ENCODE measurements around the gene ID1.

Gene ID1

GRCh38 chr20:31564284-31564683, 40.8 kb upstream of the ID1 start:
- no peak overlapping the region for H3K4me3 ChIP-seq (ENCODE audit: low read depth, low read length)
- TF ChIP-seq CTCF (IDR thresholded peaks at IDR 0.05; ENCODE audit: insufficient read depth, low read length, missing control alignments) = no peak
- ChIA-PET POLR2A (no interaction called here), CTCF (interaction anchor here (1.0 to 30.9 kb wide), 6 partner anchors 6 to 159 kb away, joined by 3 to 1856 read pairs (median 124); partner anchors contain the start of genes BCL2L1 and ID1)
- DNase-seq (ENCODE audit: low read depth, low spot score) = no peak

GRCh38 chr20:31565699-31566318, 39.3 kb upstream of the ID1 start:
- POLR2A ChIA-PET = interaction anchor here (1.1 kb wide), 1 partner anchor 47 kb away, joined by 4 read pairs; no protein-coding TSS in a partner anchor
- no peak for DNase-seq (ENCODE audit: low read depth, low spot score)
- no peak overlapping the region for H3K4me3 ChIP-seq (ENCODE audit: low read depth, low read length)
- TF ChIP-seq CTCF (IDR thresholded peaks at IDR 0.05; ENCODE audit: insufficient read depth, low read length, missing control alignments) = no peak
- CTCF ChIA-PET = interaction anchor here (1.3 to 30.9 kb wide), 7 partner anchors 6 to 99 kb away, joined by 3 to 1856 read pairs (median 42); partner anchors contain the start of gene ID1

DNA sequence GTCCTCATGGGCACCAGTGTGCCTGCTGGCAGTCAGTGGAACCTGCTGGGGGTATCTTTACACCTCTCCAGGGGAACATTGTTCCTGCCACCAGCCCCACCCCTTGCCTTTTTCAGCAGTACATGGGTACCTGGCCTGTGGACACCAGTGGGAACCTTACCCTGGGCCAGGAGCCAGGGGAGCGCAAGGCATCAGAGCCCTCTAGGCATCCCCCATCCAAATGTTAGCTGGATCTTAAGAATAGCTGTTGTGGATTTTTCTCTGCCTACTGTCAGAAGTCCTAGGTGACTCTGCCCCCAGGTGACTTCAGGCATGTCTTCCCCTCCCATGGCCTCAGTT, 38.8 kb upstream of the ID1 start:
- ChIA-PET CTCF (interaction anchor here (1.3 to 30.9 kb wide), 8 partner anchors 6 to 99 kb away, joined by 3 to 1856 read pairs (median 24); partner anchors contain the start of gene ID1), POLR2A (interaction anchor here (1.1 kb wide), 1 partner anchor 47 kb away, joined by 4 read pairs; no protein-coding TSS in a partner anchor)
- no peak for TF ChIP-seq CTCF (IDR thresholded peaks at IDR 0.05; ENCODE audit: insufficient read depth, low read length, missing control alignments)
- H3K4me3 ChIP-seq (ENCODE audit: low read depth, low read length) = no peak overlapping the region
- no peak for DNase-seq (ENCODE audit: low read depth, low spot score)

DNA sequence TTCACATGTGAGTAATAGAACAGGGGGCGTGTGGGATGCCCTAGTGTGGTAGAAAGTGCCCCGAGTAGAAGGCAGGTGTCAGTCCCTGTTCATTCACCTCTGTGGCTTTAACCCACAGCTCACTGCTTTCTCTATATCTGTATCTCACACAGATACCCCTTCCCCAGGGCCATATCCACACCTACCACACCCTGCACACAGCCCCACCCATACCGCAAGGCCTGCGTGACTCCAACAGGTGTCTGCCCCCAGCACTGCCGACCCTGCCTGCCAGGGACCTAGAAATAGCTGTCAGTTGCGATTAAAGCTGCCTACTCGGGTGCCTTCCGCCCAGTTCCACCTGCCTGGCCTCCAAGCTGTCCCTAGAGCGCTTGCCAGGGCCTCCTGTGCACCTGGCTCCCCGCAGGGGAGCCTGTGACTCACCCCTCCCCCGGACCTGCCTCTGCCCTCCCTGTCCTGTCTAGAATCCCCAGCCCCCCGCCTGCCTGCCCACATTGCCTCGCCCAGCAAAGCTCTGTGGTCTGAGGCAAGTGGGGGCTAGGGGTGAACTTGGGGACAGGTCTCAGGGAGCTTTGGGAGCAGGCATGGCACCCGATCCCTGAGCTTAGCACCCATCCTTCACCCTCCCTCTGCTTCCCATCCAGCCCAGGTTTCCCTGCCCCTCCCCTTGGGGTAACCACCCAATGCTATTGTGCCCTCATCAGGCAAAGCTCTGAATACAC, 38.3 kb upstream of the ID1 start:
- no peak for TF ChIP-seq CTCF (IDR thresholded peaks at IDR 0.05; ENCODE audit: insufficient read depth, low read length, missing control alignments)
- CTCF ChIA-PET = interaction anchor here (1.2 to 30.9 kb wide), 14 partner anchors 7 to 158 kb away, joined by 3 to 1856 read pairs (median 12); partner anchors contain the start of gene ID1
- POLR2A ChIA-PET = interaction anchor here (1.1 to 1.4 kb wide), 3 partner anchors 38 to 46 kb away, joined by 4 to 10 read pairs (median 4); partner anchors contain the start of gene ID1
- DNase-seq (ENCODE audit: low read depth, low spot score) = no peak
- H3K4me3 ChIP-seq (ENCODE audit: low read depth, low read length) = no peak overlapping the region

- CTCF ChIA-PET = interaction anchor here (1.2 to 30.9 kb wide), 16 partner anchors 8 to 157 kb away, joined by 3 to 1856 read pairs (median 11); partner anchors contain the start of gene ID1
- no peak for DNase-seq (ENCODE audit: low read depth, low spot score)
- no peak for TF ChIP-seq CTCF (IDR thresholded peaks at IDR 0.05; ENCODE audit: insufficient read depth, low read length, missing control alignments)
- H3K4me3 ChIP-seq (ENCODE audit: low read depth, low read length) = no peak overlapping the region
- POLR2A ChIA-PET = interaction anchor here (1.1 to 3.2 kb wide), 4 partner anchors 38 to 46 kb away, joined by 4 to 21 read pairs (median 7); partner anchors contain the start of gene ID1
Measured at GRCh38 chr20:31567380-31567720, 37.7 kb upstream of the ID1 start.
